Loucy (cell line): ENCODE results near the gene SEMA6D.

Experiments used
- H2AFZ ChIP-seq: fragments of 200-600 bp; sonication (generic); 2 replicates; pipeline ENCODE4 v1.6.0; 2016; ENCODE audit warnings: antibody characterized with exemption, mild to moderate bottlenecking, low read length, moderate library complexity
- H3F3A ChIP-seq: fragments of 200-600 bp; 2 replicates; pipeline ENCODE4 v1.6.0; 2016; ENCODE audit warnings: antibody characterized with exemption, low read depth, mild to moderate bottlenecking
- H3K27me3 ChIP-seq: fragments of 200-600 bp; sonication (generic); 2 replicates; pipeline ENCODE4 v1.6.1; 2014; ENCODE audit warnings: low read length, mild to moderate bottlenecking; ENCODE audit not compliant: insufficient read depth, poor library complexity, severe bottlenecking
- H3K36me3 ChIP-seq: fragments of 200-600 bp; sonication (generic); 2 replicates; pipeline ENCODE4 v1.6.1; 2016; ENCODE audit warnings: low read length; ENCODE audit not compliant: insufficient read depth
- H3K4me1 ChIP-seq: fragments of 200-600 bp; sonication (generic); 2 replicates; pipeline ENCODE4 v1.5.1; 2014; ENCODE audit warnings: low read length, mild to moderate bottlenecking; ENCODE audit not compliant: insufficient read depth, poor library complexity, severe bottlenecking
- H3K4me2 ChIP-seq: fragments of 200-600 bp; sonication (generic); 2 replicates; pipeline ENCODE4 v1.6.0; 2014; ENCODE audit warnings: antibody characterized with exemption, low read length, low read depth, mild to moderate bottlenecking; ENCODE audit not compliant: poor library complexity, severe bottlenecking
- H3K4me3 ChIP-seq: fragments of 200-600 bp; sonication (generic); 2 replicates; pipeline ENCODE4 v1.5.1; 2014; ENCODE audit warnings: low read length, mild to moderate bottlenecking, mixed read lengths; ENCODE audit not compliant: poor library complexity, severe bottlenecking
- H3K79me2 ChIP-seq: fragments of 200-600 bp; sonication (generic); 2 replicates; pipeline ENCODE4 v1.6.1; 2014; ENCODE audit warnings: low read length; ENCODE audit not compliant: insufficient read depth
- H3K9ac ChIP-seq: fragments of 200-600 bp; sonication (generic); 2 replicates; pipeline ENCODE4 v1.6.0; 2014; ENCODE audit warnings: mild to moderate bottlenecking, low read depth, low read length, moderate library complexity; ENCODE audit not compliant: poor library complexity, severe bottlenecking
- H3K9me2 ChIP-seq: fragments of 200-600 bp; sonication (generic); replicated peaks from 2 replicates; pipeline ENCODE4 v1.6.1; 2016; ENCODE audit warnings: low read depth, low read length, mixed read lengths
- H3K9me3 ChIP-seq: fragments of 200-600 bp; sonication (generic); 2 replicates; pipeline ENCODE4 v1.6.1; 2014; ENCODE audit warnings: mild to moderate bottlenecking, antibody characterized with exemption, low read length, low read depth; ENCODE audit not compliant: insufficient read depth
- H4K20me1 ChIP-seq: fragments of 200-600 bp; sonication (generic); 2 replicates; pipeline ENCODE4 v1.6.0; 2014; ENCODE audit warnings: antibody characterized with exemption, low read length, mild to moderate bottlenecking; ENCODE audit not compliant: insufficient read depth, poor library complexity, severe bottlenecking
- EZH2phosphoT487 ChIP-seq: fragments of 200-600 bp; IDR thresholded peaks from 2 replicates; pipeline ENCODE4 v1.6.1; 2018; ENCODE audit warnings: antibody characterized with exemption, mild to moderate bottlenecking, moderate library complexity, borderline replicate concordance
- TF ChIP-seq, protein P1 (sequence below): fragments of 200-600 bp; sonication (generic); conservative IDR thresholded peaks from 2 replicates; pipeline ENCODE4 v1.5.1; 2014; ENCODE audit warnings: mild to moderate bottlenecking, antibody characterized with exemption, low read length

Gene SEMA6D

DNA sequence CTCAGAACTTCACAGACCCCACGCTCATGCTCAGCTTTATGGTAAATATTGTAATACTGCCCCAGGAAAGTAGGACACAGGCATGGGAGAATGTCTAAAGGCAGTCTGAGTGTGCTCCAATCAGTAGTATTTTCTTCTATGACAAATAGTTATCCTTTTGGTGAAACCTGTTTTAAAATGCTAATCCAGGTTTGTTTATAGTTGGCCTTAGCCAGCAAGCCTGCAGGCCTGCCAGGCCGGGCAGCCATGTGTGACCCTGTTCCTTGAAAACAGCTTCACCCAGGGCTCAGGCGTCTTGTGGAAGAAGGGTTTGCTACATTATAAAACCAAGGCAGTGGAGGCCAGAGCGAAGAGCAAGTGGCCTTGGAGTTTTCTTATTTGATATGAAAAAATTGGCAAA is 104.7 kb downstream of the SEMA6D start:
- H3K9ac ChIP-seq, result no peak overlapping the region
- H3K79me2 ChIP-seq, result no peaks in the 10 kb centered on the region
- H3K4me3 ChIP-seq, result no peak overlapping the region
- no peak overlapping the region for H3K4me2 ChIP-seq
- H2AFZ ChIP-seq, result no peak overlapping the region
- no peaks in the 10 kb centered on the region for H3K9me2 ChIP-seq
- 0 out of 2 replicates have a peak, but pooled peaks cover 3% of the 10 kb centered on the region for H3K9me3 ChIP-seq
- no peaks in the 10 kb centered on the region for H3F3A ChIP-seq
- no peaks in the 10 kb centered on the region for H3K27me3 ChIP-seq
- H4K20me1 ChIP-seq, result no peaks in the 10 kb centered on the region
- H3K36me3 ChIP-seq, result no peaks in the 10 kb centered on the region
- H3K4me1 ChIP-seq, result no peaks in the 10 kb centered on the region
- TF ChIP-seq, protein P1, sequence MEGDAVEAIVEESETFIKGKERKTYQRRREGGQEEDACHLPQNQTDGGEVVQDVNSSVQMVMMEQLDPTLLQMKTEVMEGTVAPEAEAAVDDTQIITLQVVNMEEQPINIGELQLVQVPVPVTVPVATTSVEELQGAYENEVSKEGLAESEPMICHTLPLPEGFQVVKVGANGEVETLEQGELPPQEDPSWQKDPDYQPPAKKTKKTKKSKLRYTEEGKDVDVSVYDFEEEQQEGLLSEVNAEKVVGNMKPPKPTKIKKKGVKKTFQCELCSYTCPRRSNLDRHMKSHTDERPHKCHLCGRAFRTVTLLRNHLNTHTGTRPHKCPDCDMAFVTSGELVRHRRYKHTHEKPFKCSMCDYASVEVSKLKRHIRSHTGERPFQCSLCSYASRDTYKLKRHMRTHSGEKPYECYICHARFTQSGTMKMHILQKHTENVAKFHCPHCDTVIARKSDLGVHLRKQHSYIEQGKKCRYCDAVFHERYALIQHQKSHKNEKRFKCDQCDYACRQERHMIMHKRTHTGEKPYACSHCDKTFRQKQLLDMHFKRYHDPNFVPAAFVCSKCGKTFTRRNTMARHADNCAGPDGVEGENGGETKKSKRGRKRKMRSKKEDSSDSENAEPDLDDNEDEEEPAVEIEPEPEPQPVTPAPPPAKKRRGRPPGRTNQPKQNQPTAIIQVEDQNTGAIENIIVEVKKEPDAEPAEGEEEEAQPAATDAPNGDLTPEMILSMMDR, result no peak
- TF ChIP-seq EZH2phosphoT487, result no peak
